ENCODE measurements around the gene PPDPF. TPM values are rescaled to one million over a fixed set of nuclear protein-coding genes. Genes with fewer than 3 reads are reported as not detected.

Gene PPDPF
- total RNA-seq, 2 donors from 2014 or later = 602 to 609 TPM

DNA sequence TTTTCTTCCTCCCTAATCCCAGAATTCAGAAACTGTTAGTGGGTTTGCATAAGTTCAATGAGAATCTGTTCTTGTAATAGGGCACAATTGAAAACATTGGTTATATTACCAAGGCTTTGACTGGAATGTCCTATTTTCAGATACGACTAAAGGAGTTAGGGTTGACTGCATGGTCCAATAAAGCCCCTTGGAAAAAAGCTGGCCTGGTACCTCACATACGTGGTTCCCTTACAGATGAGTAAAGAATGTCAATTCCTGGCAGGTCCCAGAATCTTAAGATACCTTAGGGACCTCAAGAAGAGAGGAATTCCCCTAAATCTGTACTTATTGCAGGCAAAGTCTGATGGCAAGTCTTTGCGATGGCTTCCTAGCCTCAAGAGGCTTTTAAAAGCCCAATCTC, 4.6 kb downstream of the PPDPF start:
- no peaks in the 10 kb centered on the region for H3K27me3 ChIP-seq (replicated peaks; ENCODE audit: insufficient read depth)
- TF ChIP-seq, protein P1, sequence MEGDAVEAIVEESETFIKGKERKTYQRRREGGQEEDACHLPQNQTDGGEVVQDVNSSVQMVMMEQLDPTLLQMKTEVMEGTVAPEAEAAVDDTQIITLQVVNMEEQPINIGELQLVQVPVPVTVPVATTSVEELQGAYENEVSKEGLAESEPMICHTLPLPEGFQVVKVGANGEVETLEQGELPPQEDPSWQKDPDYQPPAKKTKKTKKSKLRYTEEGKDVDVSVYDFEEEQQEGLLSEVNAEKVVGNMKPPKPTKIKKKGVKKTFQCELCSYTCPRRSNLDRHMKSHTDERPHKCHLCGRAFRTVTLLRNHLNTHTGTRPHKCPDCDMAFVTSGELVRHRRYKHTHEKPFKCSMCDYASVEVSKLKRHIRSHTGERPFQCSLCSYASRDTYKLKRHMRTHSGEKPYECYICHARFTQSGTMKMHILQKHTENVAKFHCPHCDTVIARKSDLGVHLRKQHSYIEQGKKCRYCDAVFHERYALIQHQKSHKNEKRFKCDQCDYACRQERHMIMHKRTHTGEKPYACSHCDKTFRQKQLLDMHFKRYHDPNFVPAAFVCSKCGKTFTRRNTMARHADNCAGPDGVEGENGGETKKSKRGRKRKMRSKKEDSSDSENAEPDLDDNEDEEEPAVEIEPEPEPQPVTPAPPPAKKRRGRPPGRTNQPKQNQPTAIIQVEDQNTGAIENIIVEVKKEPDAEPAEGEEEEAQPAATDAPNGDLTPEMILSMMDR (IDR thresholded peaks at IDR 0.05) = no peak
- no peak overlapping the region for H3K4me3 ChIP-seq

DNA sequence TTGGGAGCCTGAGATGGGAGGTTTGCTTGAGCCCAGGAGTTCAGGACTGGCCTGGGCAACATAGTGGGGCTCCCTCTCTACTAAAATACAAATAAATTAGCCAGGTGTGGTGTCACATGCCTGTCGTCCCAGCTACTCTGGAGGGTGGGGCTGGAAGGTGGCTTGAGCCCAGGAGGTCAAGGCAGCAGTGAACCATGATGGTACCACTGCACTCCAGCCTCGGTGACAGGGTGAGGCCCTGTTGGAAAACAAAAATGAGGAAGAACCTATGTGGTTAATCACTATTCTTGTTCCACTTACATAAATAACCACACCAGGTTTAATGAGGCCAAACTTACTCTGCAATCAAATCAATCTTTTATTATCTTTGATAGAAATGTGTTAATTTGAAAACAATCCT, 5.4 kb downstream of the PPDPF start:
- Histone ChIP-seq H3K9me3 (no peaks in the 10 kb centered on the region), H3K4me3 (no peak overlapping the region), H3K36me3 (no peaks in the 10 kb centered on the region), H3K27me3 (replicated peaks; ENCODE audit: insufficient read depth) (no peaks in the 10 kb centered on the region), H3K27ac (no peak overlapping the region), H3K4me1 (replicated peaks) (peaks cover 10% of the 10 kb centered on the region)
- WGBS = 22% methylated on average over 2 of the region's 2 CpGs
- DNase-seq (ENCODE audit: low spot score) = no peak
- TF ChIP-seq POLR2A (IDR thresholded peaks at IDR 0.05) (no peak), POLR2AphosphoS5 (IDR thresholded peaks at IDR 0.05) (no peak)
- TF ChIP-seq, protein P1 (IDR thresholded peaks at IDR 0.05) = no peak
- intact Hi-C loops (cut with DNase I) = no loop called here

More for the DNA sequence above, 4.6 kb downstream of the PPDPF start:
- no peaks in the 10 kb centered on the region for H3K9me3 ChIP-seq
- no peak overlapping the region for H3K27ac ChIP-seq
- H3K36me3 ChIP-seq = no peaks in the 10 kb centered on the region
- no peak for DNase-seq (ENCODE audit: low spot score)
- intact Hi-C loops (cut with DNase I) = no loop called here
- peaks cover 10% of the 10 kb centered on the region for H3K4me1 ChIP-seq (replicated peaks)
- 48% methylated on average over 3 of the region's 3 CpGs for WGBS

DNA sequence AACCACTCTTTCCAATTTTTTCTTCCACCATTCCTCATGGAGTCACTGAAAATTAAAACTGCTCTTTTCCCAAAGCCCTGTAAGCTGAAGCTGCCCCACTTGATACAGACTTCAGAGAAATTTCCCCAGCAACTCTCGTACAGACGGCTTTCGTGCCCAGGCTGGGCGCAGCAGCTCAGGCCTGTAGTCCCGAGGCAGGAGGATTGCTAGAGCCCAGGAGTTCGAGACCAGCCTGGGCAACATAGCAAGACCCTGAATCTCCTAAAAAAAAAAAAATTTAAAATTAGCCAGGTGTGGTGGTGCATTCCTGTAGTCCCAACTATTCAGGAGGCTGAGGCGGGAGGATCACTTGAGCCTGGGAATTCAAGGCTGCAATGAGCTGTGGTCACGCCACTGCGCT, 6.6 kb downstream of the PPDPF start:
- intact Hi-C loops (cut with DNase I) = no loop called here
- Histone ChIP-seq H3K27ac (no peak overlapping the region), H3K4me3 (no peak overlapping the region), H3K36me3 (no peaks in the 10 kb centered on the region), H3K27me3 (replicated peaks; ENCODE audit: insufficient read depth) (no peaks in the 10 kb centered on the region), H3K4me1 (replicated peaks) (peaks cover 4% of the 10 kb centered on the region), H3K9me3 (no peaks in the 10 kb centered on the region)
- WGBS = 84% methylated on average over 9 of the region's 9 CpGs
- no peak for TF ChIP-seq POLR2AphosphoS5 (IDR thresholded peaks at IDR 0.05)
- TF ChIP-seq POLR2A (IDR thresholded peaks at IDR 0.05) = no peak
- TF ChIP-seq, protein P1 (IDR thresholded peaks at IDR 0.05) = no peak
- no peak for DNase-seq (ENCODE audit: low spot score)

DNA sequence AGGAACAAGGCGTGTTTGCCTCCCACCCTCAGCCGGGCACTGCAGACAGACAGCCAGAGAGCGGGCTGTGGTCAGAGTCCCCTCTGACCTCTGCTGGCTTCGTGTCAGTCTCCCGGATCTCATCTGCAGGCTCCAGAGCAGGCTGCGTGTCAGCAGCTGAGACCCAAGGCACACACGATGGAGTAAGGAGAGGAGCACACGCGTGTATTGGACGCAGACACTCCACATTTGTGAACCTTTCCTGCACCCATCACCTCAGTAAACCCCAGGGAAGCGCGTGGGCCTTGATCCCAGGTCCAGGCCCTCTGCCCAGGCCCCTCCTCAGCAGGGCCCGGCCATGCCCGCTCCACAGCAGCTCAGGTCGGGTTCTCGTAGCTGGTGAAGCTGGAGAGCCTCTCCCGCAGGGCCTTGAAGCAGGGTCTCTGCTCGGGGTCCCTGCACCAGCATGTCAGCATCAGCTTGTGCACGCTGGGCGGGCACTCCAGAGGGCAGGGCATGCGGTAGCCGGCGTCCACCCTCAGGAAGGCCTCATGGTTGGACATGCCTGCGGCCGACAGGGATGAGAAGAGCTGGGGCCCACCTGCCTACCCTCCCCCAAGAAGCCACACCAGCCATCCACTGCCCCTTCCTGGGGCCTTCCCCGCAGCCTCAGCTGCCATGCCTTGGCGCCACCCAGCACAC, 8.8 kb downstream of the PPDPF start:
- H3K27ac ChIP-seq = no peak overlapping the region
- H3K27me3 ChIP-seq (replicated peaks; ENCODE audit: insufficient read depth) = no peaks in the 10 kb centered on the region
- H3K4me3 ChIP-seq = no peak overlapping the region
- 77% methylated on average over 16 of the region's 27 CpGs for WGBS
- H3K4me1 ChIP-seq (replicated peaks) = no peaks in the 10 kb centered on the region
- intact Hi-C loops (cut with DNase I) = no loop called here
- no peaks in the 10 kb centered on the region for H3K36me3 ChIP-seq
- H3K9me3 ChIP-seq = no peaks in the 10 kb centered on the region
- TF ChIP-seq POLR2AphosphoS5 (IDR thresholded peaks at IDR 0.05) (no peak), POLR2A (IDR thresholded peaks at IDR 0.05) (no peak)
- TF ChIP-seq, protein P1 (IDR thresholded peaks at IDR 0.05) = no peak
- DNase-seq (ENCODE audit: low spot score) = no peak

Data from prostate gland (tissue), 2 donors.